Neural cell (in vitro differentiated cells): ENCODE measurements around the gene CHN1.

Experiments
- EP300 ChIP-seq: fragments of 450-650 bp; conservative IDR thresholded peaks from 2 replicates; pipeline ENCODE4 v1.6.1; 2014; ENCODE audit warnings: antibody characterized with exemption, mild to moderate bottlenecking, moderate library complexity; ENCODE audit not compliant: poor library complexity, severe bottlenecking
- EZH2 ChIP-seq: fragments of 200-600, 300-800 bp; shearing (Covaris generic), sonication (generic); IDR thresholded peaks from 2 replicates; pipeline ENCODE4 v1.6.1; 2014; ENCODE audit warnings: antibody characterized with exemption, low read length, borderline replicate concordance, mild to moderate bottlenecking; ENCODE audit not compliant: insufficient read depth, poor library complexity, severe bottlenecking
- MXI1 ChIP-seq: fragments of 450-650 bp; conservative IDR thresholded peaks from 2 replicates; pipeline ENCODE4 v1.6.1; 2014; ENCODE audit warnings: antibody characterized with exemption, mild to moderate bottlenecking; ENCODE audit not compliant: poor library complexity, severe bottlenecking
- POLR2AphosphoS5 ChIP-seq: IDR thresholded peaks from 2 replicates; pipeline ENCODE4 v1.6.1; 2012
- SMC3 ChIP-seq: fragments of 450-650 bp; conservative IDR thresholded peaks from 2 replicates; pipeline ENCODE4 v1.6.1; 2014; ENCODE audit warnings: antibody characterized with exemption, mild to moderate bottlenecking, moderate library complexity; ENCODE audit not compliant: poor library complexity
- TF ChIP-seq, protein P1 (sequence below): fragments of 450-650 bp; IDR thresholded peaks from 2 replicates; pipeline ENCODE4 v1.5.1; 2014; ENCODE audit warnings: antibody characterized with exemption, mild to moderate bottlenecking, moderate library complexity; ENCODE audit not compliant: poor library complexity, severe bottlenecking

GRCh38 chr2:174996622-174997021, 8.6 kb downstream of the CHN1 start:
- TF ChIP-seq EZH2 (no peak), SMC3 (no peak), EP300 (no peak), POLR2AphosphoS5 (no peak), MXI1 (no peak)
- TF ChIP-seq, protein P1, sequence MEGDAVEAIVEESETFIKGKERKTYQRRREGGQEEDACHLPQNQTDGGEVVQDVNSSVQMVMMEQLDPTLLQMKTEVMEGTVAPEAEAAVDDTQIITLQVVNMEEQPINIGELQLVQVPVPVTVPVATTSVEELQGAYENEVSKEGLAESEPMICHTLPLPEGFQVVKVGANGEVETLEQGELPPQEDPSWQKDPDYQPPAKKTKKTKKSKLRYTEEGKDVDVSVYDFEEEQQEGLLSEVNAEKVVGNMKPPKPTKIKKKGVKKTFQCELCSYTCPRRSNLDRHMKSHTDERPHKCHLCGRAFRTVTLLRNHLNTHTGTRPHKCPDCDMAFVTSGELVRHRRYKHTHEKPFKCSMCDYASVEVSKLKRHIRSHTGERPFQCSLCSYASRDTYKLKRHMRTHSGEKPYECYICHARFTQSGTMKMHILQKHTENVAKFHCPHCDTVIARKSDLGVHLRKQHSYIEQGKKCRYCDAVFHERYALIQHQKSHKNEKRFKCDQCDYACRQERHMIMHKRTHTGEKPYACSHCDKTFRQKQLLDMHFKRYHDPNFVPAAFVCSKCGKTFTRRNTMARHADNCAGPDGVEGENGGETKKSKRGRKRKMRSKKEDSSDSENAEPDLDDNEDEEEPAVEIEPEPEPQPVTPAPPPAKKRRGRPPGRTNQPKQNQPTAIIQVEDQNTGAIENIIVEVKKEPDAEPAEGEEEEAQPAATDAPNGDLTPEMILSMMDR = no peak
